ENCODE measurements around the gene TMEM143.

Gene TMEM143

GRCh38 chr19:48284896-48285295 is 78.8 kb downstream of the TMEM143 start:
- no peak for TF ChIP-seq CTCF (IDR thresholded peaks at IDR 0.05; ENCODE audit: low read depth, low read length)

GRCh38 chr19:48283908-48284307 is 79.8 kb downstream of the TMEM143 start:
- no peak for TF ChIP-seq CTCF (IDR thresholded peaks at IDR 0.05; ENCODE audit: low read depth, low read length)

More at GRCh38 chr19:48284896-48285295, 78.8 kb downstream of the TMEM143 start:
- no peak for DNase-seq (ENCODE audit: extremely low read depth, low read depth)

More at GRCh38 chr19:48283908-48284307, 79.8 kb downstream of the TMEM143 start:
- no peak for DNase-seq (ENCODE audit: extremely low read depth, low read depth)

Data from AG09319 (cell line).